Ovary (tissue), 9 donors: Measurements from ENCODE around the gene PADI1. TPM values are rescaled to one million over a fixed set of nuclear protein-coding genes. Genes with fewer than 3 reads are reported as not detected.

Experiments used
- DNase-seq, 5 donors: peaks; one replicate each; pipeline ENCODE4 v3.0.0-alpha.2; 2019 to 2020
- H3K27ac ChIP-seq, 2 donors: fragments of 200-600 bp; one replicate each; pipeline versions ENCODE4 v1.5.1 to v1.8.0; 2019 to 2022
- H3K27me3 ChIP-seq: fragments of 200-600 bp; one replicate; pipeline ENCODE4 v1.8.0; 2022
- H3K36me3 ChIP-seq: fragments of 200-600 bp; sonication (generic); one replicate; pipeline ENCODE4 v1.5.1; 2019
- H3K4me1 ChIP-seq: one replicate; pipeline ENCODE4 v1.8.1; 2013; ENCODE audit warnings: mild to moderate bottlenecking, moderate library complexity; ENCODE audit not compliant: insufficient read depth
- H3K4me3 ChIP-seq: fragments of 200-600 bp; sonication (generic); one replicate; pipeline ENCODE4 v1.5.1; 2017
- H3K9me3 ChIP-seq, 2 donors: fragments of 200-600 bp in 1 of 2; sonication (generic) in 1 of 2; one replicate each; pipeline versions ENCODE4 v1.5.1 to v1.8.1; 2013 to 2019; ENCODE audit warnings: mild to moderate bottlenecking in 1 of 2, moderate library complexity in 1 of 2
- CTCF ChIP-seq, 3 donors: fragments of 450-650 bp in 2 of 3; fragments of 200-600 bp in 1 of 3; IDR thresholded peaks; one replicate each; pipeline versions ENCODE4 v1.5.1 to v1.8.0; 2016 to 2022; ENCODE audit warnings: antibody characterized with exemption in 3 of 3, mild to moderate bottlenecking in 1 of 3
- EP300 ChIP-seq: sonication (generic); formaldehyde crosslinking; IDR thresholded peaks from one replicate; pipeline ENCODE4 v1.6.1; 2017; ENCODE audit warnings: antibody characterized with exemption
- POLR2A ChIP-seq: fragments of 450-650 bp; IDR thresholded peaks from one replicate; pipeline ENCODE4 v1.6.1; 2017; ENCODE audit warnings: antibody characterized with exemption, mild to moderate bottlenecking, moderate library complexity
- WGBS, 3 donors: extraction: QIAGEN DNeasy Blood & Tissue Kit in 1 of 3; methylation state at CpG; one replicate each; pipeline versions ENCODE4 v1.1.5 to v1.1.7; 2013 to 2017; 5-methylcytosine and 5-hydroxymethylcytosine counted together
- intact Hi-C, 4 donors: fragments of 100-400 bp; cut with DNase I; formaldehyde crosslinking; loops; one replicate each; pipeline versions ENCODE4 v1.11.0 to v1.15.1; 2022 to 2023
- polyA plus RNA-seq, 2 donors: library from polyadenylated mRNA; stranded (reverse); fragments of 200-250 nt in 1 of 2; fragments of 350-450 nt in 1 of 2; fragmentation: Illumina TruSeq in 1 of 2; extraction: RNeasy Lipid Tissue Mini Kit (QIAGEN cat#74804) in 1 of 2; gene quantifications; one replicate each; pipeline ENCODE4 v1.2.3, GENCODE V29; 2013 to 2014
- total RNA-seq, 7 donors: library from RNA; depleted of rRNA in 2 of 7; stranded (reverse); fragments of >200 nt in 2 of 7; fragmentation: NEBNext Ultra II Directional in 3 of 7; extraction: Animal tissue kit (Norgen Biotek cat#: 25700) in 3 of 7; gene quantifications; one replicate each; pipeline versions ENCODE4 v1.1.0 to v1.2.4, GENCODE V29; 2016 to 2023
- donor health status: DM: no; HTN: no; CAD: no; lungs with moderate emphysema.
- donor health status: DM: no; HTN: no; CAD: no.
- donor health status: Bipolar disorder and iron deficiency.
- donor health status: DM: yes; HTN: yes; CAD: no.
- donor health status: DM: no; HTN: no; CAD: no.
- donor health status: DM: yes; HTN: yes; CAD: no.

Gene PADI1
- total and polyA plus RNA-seq, 9 donors = 0.07 TPM; not detected in 8

GRCh38 chr1:17218939-17219338, 14.0 kb downstream of the PADI1 start:
- DNase-seq = no peak
- Histone ChIP-seq H3K9me3 (no peaks in the 10 kb centered on the region), H3K36me3 (no peaks in the 10 kb centered on the region), H3K4me3 (no peak overlapping the region), H3K27ac (no peak overlapping the region), H3K4me1 (no peaks in the 10 kb centered on the region), H3K27me3 (no peaks in the 10 kb centered on the region)
- intact Hi-C loops = no loop called here
- 27 to 28% (median 27%) methylated on average over 7 of the region's 7 CpGs for WGBS, 3 donors
- TF ChIP-seq CTCF (IDR thresholded peaks at IDR 0.05) (no peak), POLR2A (no peak), EP300 (no peak)

GRCh38 chr1:17220287-17220686, 15.4 kb downstream of the PADI1 start:
- no peak for DNase-seq
- intact Hi-C loops = no loop called here
- WGBS, 3 donors = 82 to 87% (median 82%) methylated on average over 3 of the region's 3 CpGs
- H3K36me3 ChIP-seq = no peaks in the 10 kb centered on the region
- H3K9me3 ChIP-seq = no peaks in the 10 kb centered on the region
- no peaks in the 10 kb centered on the region for H3K4me1 ChIP-seq
- no peaks in the 10 kb centered on the region for H3K27me3 ChIP-seq
- no peak overlapping the region for H3K4me3 ChIP-seq
- TF ChIP-seq POLR2A = no peak
- no peak for TF ChIP-seq EP300
- TF ChIP-seq CTCF (IDR thresholded peaks at IDR 0.05) = no peak
- H3K27ac ChIP-seq = no peak overlapping the region

- no peaks in the 10 kb centered on the region for H3K9me3 ChIP-seq
- WGBS, 3 donors = 82 to 87% (median 84%) methylated on average over 14 of the region's 14 CpGs
These were observed 17.6 kb downstream of the PADI1 start for GRCh38 chr1:17222557-17222956.

GRCh38 chr1:17224434-17224833, 19.5 kb downstream of the PADI1 start:
- no peak for DNase-seq
- Histone ChIP-seq H3K36me3 (no peaks in the 10 kb centered on the region), H3K27me3 (no peaks in the 10 kb centered on the region), H3K4me3 (no peak overlapping the region), H3K27ac (no peak overlapping the region), H3K9me3 (no peaks in the 10 kb centered on the region), H3K4me1 (no peaks in the 10 kb centered on the region)
- intact Hi-C loops = no loop called here
- WGBS, 3 donors = 90 to 98% (median 92%) methylated on average over 4 of the region's 4 CpGs
- TF ChIP-seq CTCF (IDR thresholded peaks at IDR 0.05) (no peak), EP300 (no peak), POLR2A (no peak)

More at GRCh38 chr1:17222557-17222956, 17.6 kb downstream of the PADI1 start:
- Histone ChIP-seq H3K27me3 (no peaks in the 10 kb centered on the region), H3K36me3 (no peaks in the 10 kb centered on the region), H3K4me3 (no peak overlapping the region), H3K27ac (no peak overlapping the region), H3K4me1 (no peaks in the 10 kb centered on the region)
- intact Hi-C loops = no loop called here
- TF ChIP-seq CTCF (IDR thresholded peaks at IDR 0.05) = no peak
- TF ChIP-seq POLR2A = no peak
- TF ChIP-seq EP300 = no peak
- no peak for DNase-seq
